ENCODE results near the gene COMMD6.

The COMMD6 gene

DNA sequence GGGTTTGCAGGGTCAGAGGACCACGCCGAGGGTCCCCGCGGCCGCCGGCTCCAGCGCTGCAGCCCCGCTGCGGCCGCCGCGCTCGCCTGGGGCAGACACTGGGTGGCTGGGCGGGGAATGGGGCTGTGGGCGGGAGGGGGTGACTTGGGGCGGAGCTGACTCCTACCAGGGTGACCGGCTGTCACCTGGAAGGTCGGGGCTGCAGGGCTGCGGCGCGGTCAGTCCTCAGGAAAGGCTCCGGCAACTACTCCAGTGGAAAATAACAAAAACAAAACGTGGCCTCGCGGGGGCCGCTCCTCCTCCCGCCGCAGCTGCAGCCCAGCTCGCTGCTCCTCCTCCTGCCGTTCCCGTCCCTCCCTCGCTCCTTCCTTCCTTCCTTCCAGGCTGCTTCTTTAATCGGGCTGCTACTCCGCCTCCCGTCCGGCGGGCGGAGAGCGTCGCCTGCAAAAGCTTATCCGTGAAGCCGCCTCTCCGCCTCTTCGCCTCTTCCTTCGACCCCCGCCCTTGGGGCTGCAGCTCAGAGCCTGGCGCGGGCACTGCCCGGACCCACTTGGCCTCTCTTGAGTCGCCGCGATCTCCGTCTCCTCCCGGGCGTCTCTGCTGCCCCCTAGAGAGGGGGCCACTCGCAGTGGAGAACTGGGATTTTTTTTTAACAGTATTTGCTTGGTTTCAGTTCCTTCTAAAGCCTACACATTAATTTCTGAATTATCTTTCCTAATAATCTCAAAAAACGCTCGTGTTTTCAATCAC is 55.4 kb downstream of the COMMD6 start, which contains the start of gene TBC1D4:
TBC1D4 (minus strand) TSS at position 100 of the 750 bp plus-strand sequence. CDS start 402 bp downstream, outside the sequence.
- DNase-seq = peak; percentile 4

GRCh38 chr13:75481176-75482069 is 56.2 kb downstream of the COMMD6 start:
- DNase-seq = no peak

- DNase-seq = no peak
These were observed 56.9 kb downstream of the COMMD6 start for GRCh38 chr13:75480671-75481175.

DNA sequence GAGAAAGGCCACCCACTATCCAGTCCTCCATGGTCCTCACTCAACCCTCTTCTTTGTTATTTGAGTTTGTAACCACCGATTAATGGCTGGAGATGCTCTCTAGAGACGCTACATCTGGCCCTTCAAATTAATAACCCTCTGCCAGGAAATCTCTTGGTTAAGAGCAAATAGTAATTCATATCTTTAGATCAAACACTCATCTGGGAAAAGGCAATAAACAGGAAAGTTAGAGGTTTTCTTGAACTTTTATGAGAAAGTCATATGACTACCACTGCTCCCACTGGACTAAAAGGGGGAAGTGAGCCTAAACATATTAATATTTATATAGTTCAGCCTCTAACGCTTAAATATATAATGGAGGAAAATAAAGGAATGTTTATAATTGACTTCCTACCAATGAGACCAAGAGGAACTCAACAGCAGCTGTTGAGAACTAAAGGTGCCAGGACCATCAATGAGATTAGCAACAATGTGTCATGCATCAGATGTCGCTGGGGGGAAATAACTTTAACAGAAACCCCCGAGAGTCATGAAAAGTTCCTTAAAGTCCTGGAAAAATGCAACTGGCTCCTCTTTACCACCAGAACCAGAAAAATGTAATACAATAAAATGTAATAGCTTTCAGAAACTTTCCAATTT is 58.4 kb downstream of the COMMD6 start:
- DNase-seq = no peak

DNA sequence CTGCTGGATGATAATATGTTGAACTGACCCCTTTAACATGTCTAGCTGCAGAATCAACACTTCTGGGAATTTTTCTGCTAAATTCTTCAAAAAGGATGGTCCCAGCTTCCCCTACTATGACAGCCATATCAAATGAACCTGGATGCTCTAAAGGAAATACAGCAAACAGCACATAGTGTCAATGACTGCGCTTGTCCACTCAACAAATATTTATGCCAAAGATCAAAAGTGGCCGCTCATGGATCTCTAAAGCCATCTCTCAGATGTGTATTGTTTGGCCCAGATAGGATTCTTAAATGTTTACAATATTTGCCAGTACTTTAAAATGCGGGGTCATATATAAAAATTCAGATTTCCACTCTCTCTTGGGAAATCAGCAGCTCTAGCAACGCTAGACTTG is 59.0 kb downstream of the COMMD6 start:
- no peak for DNase-seq

Measured in effector CD8-positive, alpha-beta T cell (primary cell).